ENCODE results near the gene NCAM1.
A peak's percentile ranks its signal among the peaks of the same experiment; 100 is the strongest.

The NCAM1 gene

GRCh38 chr11:113213549-113213948, 252.3 kb downstream of the NCAM1 start:
- DNase-seq = no peak

- DNase-seq = no peak
Observed at GRCh38 chr11:113222241-113222640, 261.0 kb downstream of the NCAM1 start.

GRCh38 chr11:113234888-113235287, 273.7 kb downstream of the NCAM1 start:
- no peak for DNase-seq

- no peak for DNase-seq
Observed at GRCh38 chr11:113237261-113237660, 276.0 kb downstream of the NCAM1 start.

GRCh38 chr11:113238721-113239120, 277.5 kb downstream of the NCAM1 start:
- no peak for DNase-seq

- no peak for DNase-seq
Observed at GRCh38 chr11:113240389-113240788, 279.2 kb downstream of the NCAM1 start.

GRCh38 chr11:113240790-113241635, 279.8 kb downstream of the NCAM1 start:
- no peak for DNase-seq

- no peak for DNase-seq
Observed at GRCh38 chr11:113241636-113242054, 280.4 kb downstream of the NCAM1 start.

GRCh38 chr11:113242060-113242459, 280.8 kb downstream of the NCAM1 start:
- DNase-seq = no peak

- DNase-seq = no peak
Observed at GRCh38 chr11:113242767-113243397, 281.7 kb downstream of the NCAM1 start.

GRCh38 chr11:113243696-113244095, 282.5 kb downstream of the NCAM1 start:
- no peak for DNase-seq

GRCh38 chr11:113245216-113245615, 284.0 kb downstream of the NCAM1 start:
- no peak for DNase-seq

- DNase-seq = no peak
Observed at GRCh38 chr11:113247221-113247620, 286.0 kb downstream of the NCAM1 start.

GRCh38 chr11:113247966-113248365, 286.7 kb downstream of the NCAM1 start:
- DNase-seq = no peak

- no peak for DNase-seq
Observed at GRCh38 chr11:113248702-113249490, 287.7 kb downstream of the NCAM1 start.

GRCh38 chr11:113249491-113249763, 288.2 kb downstream of the NCAM1 start:
- DNase-seq = peak; percentile 23

- no peak for DNase-seq
Observed at GRCh38 chr11:113249786-113250185, 288.6 kb downstream of the NCAM1 start.

GRCh38 chr11:113251281-113251680, 290.1 kb downstream of the NCAM1 start:
- DNase-seq = no peak

- no peak for DNase-seq
Observed at GRCh38 chr11:113253406-113253805, 292.2 kb downstream of the NCAM1 start.

GRCh38 chr11:113255096-113255495, 293.9 kb downstream of the NCAM1 start:
- no peak for DNase-seq

- no peak for DNase-seq
Observed at GRCh38 chr11:113255741-113256140, 294.5 kb downstream of the NCAM1 start.

GRCh38 chr11:113256431-113257202, 295.4 kb downstream of the NCAM1 start:
- no peak for DNase-seq

GRCh38 chr11:113260096-113260425, 298.8 kb downstream of the NCAM1 start:
- DNase-seq = no peak
